Measurements from ENCODE around the gene BUD31. TPM values are rescaled to one million over a fixed set of nuclear protein-coding genes. Genes with fewer than 3 reads are reported as not detected.

The BUD31 gene
- total RNA-seq, 1 donor from 2014 or later: 108 TPM

- peak overlapping the region; percentile 38 for H3K4me3 Mint-ChIP-seq
- TF ChIP-seq, protein P1, sequence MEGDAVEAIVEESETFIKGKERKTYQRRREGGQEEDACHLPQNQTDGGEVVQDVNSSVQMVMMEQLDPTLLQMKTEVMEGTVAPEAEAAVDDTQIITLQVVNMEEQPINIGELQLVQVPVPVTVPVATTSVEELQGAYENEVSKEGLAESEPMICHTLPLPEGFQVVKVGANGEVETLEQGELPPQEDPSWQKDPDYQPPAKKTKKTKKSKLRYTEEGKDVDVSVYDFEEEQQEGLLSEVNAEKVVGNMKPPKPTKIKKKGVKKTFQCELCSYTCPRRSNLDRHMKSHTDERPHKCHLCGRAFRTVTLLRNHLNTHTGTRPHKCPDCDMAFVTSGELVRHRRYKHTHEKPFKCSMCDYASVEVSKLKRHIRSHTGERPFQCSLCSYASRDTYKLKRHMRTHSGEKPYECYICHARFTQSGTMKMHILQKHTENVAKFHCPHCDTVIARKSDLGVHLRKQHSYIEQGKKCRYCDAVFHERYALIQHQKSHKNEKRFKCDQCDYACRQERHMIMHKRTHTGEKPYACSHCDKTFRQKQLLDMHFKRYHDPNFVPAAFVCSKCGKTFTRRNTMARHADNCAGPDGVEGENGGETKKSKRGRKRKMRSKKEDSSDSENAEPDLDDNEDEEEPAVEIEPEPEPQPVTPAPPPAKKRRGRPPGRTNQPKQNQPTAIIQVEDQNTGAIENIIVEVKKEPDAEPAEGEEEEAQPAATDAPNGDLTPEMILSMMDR (conservative IDR thresholded peaks at IDR 0.05): no peak
- no peaks in the 10 kb centered on the region for H3K27me3 Mint-ChIP-seq (ENCODE audit: low read depth)
- H3K9me3 Mint-ChIP-seq: no peaks in the 10 kb centered on the region
- no peak for DNase-seq (ENCODE audit: low read depth, low spot score)
- peaks cover 20% of the 10 kb centered on the region for H3K4me1 Mint-ChIP-seq
- peaks cover 2% of the 10 kb centered on the region for H3K36me3 Mint-ChIP-seq (ENCODE audit: low read depth)
- no peak overlapping the region for H3K27ac Mint-ChIP-seq (ENCODE audit: unreplicated experiment)
These were observed 28.5 kb upstream of the BUD31 start for GRCh38 chr7:99380032-99380822.

- Mint-ChIP-seq H3K4me1 (peaks cover 20% of the 10 kb centered on the region), H3K4me3 (peak overlapping the region; percentile 31), H3K27me3 (ENCODE audit: low read depth) (no peaks in the 10 kb centered on the region), H3K36me3 (ENCODE audit: low read depth) (peaks cover 2% of the 10 kb centered on the region), H3K9me3 (no peaks in the 10 kb centered on the region), H3K27ac (ENCODE audit: unreplicated experiment) (no peak overlapping the region)
- DNase-seq (ENCODE audit: low read depth, low spot score): no peak
- TF ChIP-seq, protein P1 (conservative IDR thresholded peaks at IDR 0.05): no peak
These were observed 27.7 kb upstream of the BUD31 start for GRCh38 chr7:99380823-99381663.

DNA sequence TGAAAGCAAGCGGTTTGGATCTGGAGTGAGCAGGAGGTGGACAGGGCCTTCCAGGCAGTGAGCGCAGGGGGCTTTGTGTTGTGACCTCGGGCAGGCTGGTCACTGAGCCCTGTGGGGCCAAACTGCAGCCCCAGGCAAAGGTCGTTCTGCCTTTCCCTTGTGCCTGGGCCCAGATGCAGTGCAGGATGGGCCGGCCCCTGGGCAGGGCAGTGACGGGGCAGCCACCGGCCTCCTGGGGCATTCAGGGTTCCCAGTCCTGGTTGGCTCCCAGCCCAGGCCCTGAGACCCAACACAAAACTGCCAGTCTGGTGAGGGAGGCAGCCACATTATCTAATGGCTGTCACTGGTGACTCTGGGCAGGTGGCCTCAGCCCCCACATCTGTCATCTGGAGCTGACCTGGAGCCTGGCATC is 27.1 kb upstream of the BUD31 start:
- Mint-ChIP-seq H3K4me3 (no peak overlapping the region), H3K4me1 (peaks cover 20% of the 10 kb centered on the region), H3K9me3 (no peaks in the 10 kb centered on the region), H3K27ac (ENCODE audit: unreplicated experiment) (no peak overlapping the region), H3K27me3 (ENCODE audit: low read depth) (no peaks in the 10 kb centered on the region), H3K36me3 (ENCODE audit: low read depth) (peaks cover 2% of the 10 kb centered on the region)
- no peak for DNase-seq (ENCODE audit: low read depth, low spot score)
- TF ChIP-seq, protein P1 (conservative IDR thresholded peaks at IDR 0.05): no peak

DNA sequence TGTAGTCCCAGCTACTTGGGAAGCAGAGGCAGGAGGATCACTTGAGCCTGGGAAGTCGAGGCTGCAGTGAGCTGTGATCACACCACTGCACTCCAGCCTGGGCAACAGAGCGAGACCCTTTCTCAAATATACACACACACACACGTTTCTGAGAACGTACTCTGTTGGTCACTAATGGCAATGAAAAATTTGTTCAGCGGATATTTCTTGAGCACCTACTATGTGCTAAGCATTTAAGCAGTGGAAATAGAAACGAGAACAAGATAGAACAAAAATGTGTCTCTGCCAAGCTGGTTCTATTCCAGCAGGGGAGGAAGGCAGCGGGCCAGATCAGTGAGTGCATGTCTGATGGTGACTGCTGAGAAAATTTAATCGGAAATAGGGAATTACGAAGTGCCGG is 25.6 kb upstream of the BUD31 start:
- Mint-ChIP-seq H3K27me3 (ENCODE audit: low read depth) (no peaks in the 10 kb centered on the region), H3K9me3 (no peaks in the 10 kb centered on the region), H3K36me3 (ENCODE audit: low read depth) (peaks cover 2% of the 10 kb centered on the region), H3K4me3 (no peak overlapping the region), H3K27ac (ENCODE audit: unreplicated experiment) (no peak overlapping the region), H3K4me1 (peaks cover 20% of the 10 kb centered on the region)
- DNase-seq (ENCODE audit: low read depth, low spot score): no peak
- TF ChIP-seq, protein P1 (conservative IDR thresholded peaks at IDR 0.05): no peak

GRCh38 chr7:99383791-99384370 is 24.9 kb upstream of the BUD31 start:
- no peaks in the 10 kb centered on the region for H3K27me3 Mint-ChIP-seq (ENCODE audit: low read depth)
- peaks cover 20% of the 10 kb centered on the region for H3K4me1 Mint-ChIP-seq
- peak overlapping the region; percentile 78 for H3K27ac Mint-ChIP-seq (ENCODE audit: unreplicated experiment)
- H3K9me3 Mint-ChIP-seq: no peaks in the 10 kb centered on the region
- no peak overlapping the region for H3K4me3 Mint-ChIP-seq
- H3K36me3 Mint-ChIP-seq (ENCODE audit: low read depth): peaks cover 2% of the 10 kb centered on the region
- DNase-seq (ENCODE audit: low read depth, low spot score): no peak
- TF ChIP-seq, protein P1 (conservative IDR thresholded peaks at IDR 0.05): no peak
